HCT116 (cell line): ENCODE results near the gene CD82.

Experiments used
- ATF3 ChIP-seq: IDR thresholded peaks from 2 replicates; pipeline ENCODE4 v1.6.1; 2012
- CEBPB ChIP-seq: IDR thresholded peaks from 2 replicates; pipeline ENCODE4 v1.6.1; 2012; ENCODE audit warnings: low read depth
- CTCF ChIP-seq, 3 experiments: fragments of 200-600 bp in 1 of 3; sonication (generic) in 1 of 3; IDR thresholded peaks in 2 of 3; conservative IDR thresholded peaks in 1 of 3; 2 replicates each; pipeline ENCODE4 v1.5.1; 2012 to 2017; ENCODE audit warnings: low read depth in 2 of 3, low read length in 2 of 3, antibody characterized with exemption in 1 of 3, borderline replicate concordance in 1 of 3, control low read depth in 1 of 3, mild to moderate bottlenecking in 1 of 3, mixed read lengths in 1 of 3, mixed run types in 1 of 3, moderate library complexity in 1 of 3; ENCODE audit not compliant: insufficient read depth in 1 of 3
- EZH2 ChIP-seq: fragments of 200-600 bp; sonication (generic); IDR thresholded peaks from 2 replicates; pipeline ENCODE4 v1.6.1; 2017; ENCODE audit warnings: antibody characterized with exemption, mixed run types
- JUND ChIP-seq: IDR thresholded peaks from 2 replicates; pipeline ENCODE4 v1.6.1; 2012
- POLR2A ChIP-seq: IDR thresholded peaks from 2 replicates; pipeline ENCODE4 v1.7.0; 2011; ENCODE audit warnings: borderline replicate concordance; ENCODE audit not compliant: insufficient read depth, insufficient read length; ENCODE audit errors: extremely low read depth
- POLR2AphosphoS5 ChIP-seq: IDR thresholded peaks from 2 replicates; pipeline ENCODE4 v1.6.1; 2011; ENCODE audit warnings: mild to moderate bottlenecking, low read depth, low read length, moderate library complexity
- RAD21 ChIP-seq: IDR thresholded peaks from 2 replicates; pipeline ENCODE4 v1.6.1; 2012; ENCODE audit warnings: low read depth, mild to moderate bottlenecking
- SRF ChIP-seq: IDR thresholded peaks from 2 replicates; pipeline ENCODE4 v1.6.1; 2012; ENCODE audit warnings: low read depth
- YY1 ChIP-seq: IDR thresholded peaks from 2 replicates; pipeline ENCODE4 v1.6.1; 2011; ENCODE audit warnings: low read length, low read depth, moderate library complexity, mild to moderate bottlenecking; ENCODE audit not compliant: insufficient replicate concordance; ENCODE audit errors: extremely low read depth
- ZFX ChIP-seq: fragments of 450-650 bp; IDR thresholded peaks from 2 replicates; pipeline ENCODE4 v1.6.1; 2017
- ZNF274 ChIP-seq: fragments of 200-500 bp; sonication (Bioruptor generic); IDR thresholded peaks from 2 replicates; pipeline ENCODE4 v1.6.1; 2014; ENCODE audit warnings: mild to moderate bottlenecking, low read depth, low read length, inconsistent platforms

- TF ChIP-seq POLR2AphosphoS5 (no peak), CTCF (IDR thresholded peaks at IDR 0.05 in 2 of 3, conservative IDR thresholded peaks at IDR 0.05 in 1 of 3; ENCODE audit: borderline replicate concordance in 1 of 3, insufficient read depth in 1 of 3, low read depth in 2 of 3, low read length in 2 of 3) (no peak), RAD21 (no peak), EZH2 (no peak), POLR2A (no peak), YY1 (no peak), CEBPB (no peak), ZNF274 (no peak), JUND (no peak), ZFX (no peak), SRF (no peak), ATF3 (no peak)
Measured at GRCh38 chr11:44607987-44608386, 42.5 kb downstream of the CD82 start.
